ENCODE results near the gene TNC.

Gene TNC

GRCh38 chr9:114994768-114995167, 123.2 kb downstream of the TNC start:
- Histone ChIP-seq H3K79me2 (ENCODE audit: low read length) (no peaks in the 10 kb centered on the region), H3K27ac (ENCODE audit: low read length) (no peak overlapping the region), H3K4me1 (ENCODE audit: low read length) (no peaks in the 10 kb centered on the region), H2AFZ (ENCODE audit: low read length) (no peak overlapping the region), H3K4me3 (ENCODE audit: low read length) (no peak overlapping the region), H4K20me1 (ENCODE audit: insufficient read depth, low read length) (no peaks in the 10 kb centered on the region), H3K9ac (ENCODE audit: low read length) (no peak overlapping the region), H3K27me3 (replicated peaks; ENCODE audit: insufficient read depth, low read length) (no peaks in the 10 kb centered on the region), H3K4me2 (ENCODE audit: low read depth, low read length) (no peak overlapping the region), H3F3A (ENCODE audit: insufficient read depth, low read length) (no peaks in the 10 kb centered on the region), H3K36me3 (replicated peaks; ENCODE audit: insufficient read depth, low read length) (no peaks in the 10 kb centered on the region), H3K9me3 (replicated peaks; ENCODE audit: insufficient read depth, low read length) (no peaks in the 10 kb centered on the region), H3K9me2 (replicated peaks; ENCODE audit: insufficient read depth, low read length) (no peaks in the 10 kb centered on the region)
- no peak for DNase-seq
- TF ChIP-seq CTCF (IDR thresholded peaks at IDR 0.05; ENCODE audit: low read length) (no peak), EZH2 (optimal IDR thresholded peaks at IDR 0.05; ENCODE audit: low read depth, low read length) (no peak), EZH2phosphoT487 (IDR thresholded peaks at IDR 0.05; ENCODE audit: low read length) (no peak)

GRCh38 chr9:114991861-114992260, 126.1 kb downstream of the TNC start:
- Histone ChIP-seq H3K4me2 (ENCODE audit: low read depth, low read length) (no peak overlapping the region), H3K27me3 (replicated peaks; ENCODE audit: insufficient read depth, low read length) (no peaks in the 10 kb centered on the region), H3F3A (ENCODE audit: insufficient read depth, low read length) (no peaks in the 10 kb centered on the region), H3K4me3 (ENCODE audit: low read length) (no peak overlapping the region), H3K9me3 (replicated peaks; ENCODE audit: insufficient read depth, low read length) (no peaks in the 10 kb centered on the region), H3K36me3 (replicated peaks; ENCODE audit: insufficient read depth, low read length) (no peaks in the 10 kb centered on the region), H3K9me2 (replicated peaks; ENCODE audit: insufficient read depth, low read length) (no peaks in the 10 kb centered on the region), H4K20me1 (ENCODE audit: insufficient read depth, low read length) (no peaks in the 10 kb centered on the region), H2AFZ (ENCODE audit: low read length) (no peak overlapping the region), H3K9ac (ENCODE audit: low read length) (no peak overlapping the region), H3K4me1 (ENCODE audit: low read length) (no peaks in the 10 kb centered on the region), H3K27ac (ENCODE audit: low read length) (no peak overlapping the region), H3K79me2 (ENCODE audit: low read length) (no peaks in the 10 kb centered on the region)
- DNase-seq: no peak
- no peak for TF ChIP-seq CTCF (IDR thresholded peaks at IDR 0.05; ENCODE audit: low read length)
- TF ChIP-seq EZH2 (optimal IDR thresholded peaks at IDR 0.05; ENCODE audit: low read depth, low read length): no peak
- no peak for TF ChIP-seq EZH2phosphoT487 (IDR thresholded peaks at IDR 0.05; ENCODE audit: low read length)

GRCh38 chr9:114990901-114991300, 127.1 kb downstream of the TNC start:
- no peaks in the 10 kb centered on the region for H3K36me3 ChIP-seq (replicated peaks; ENCODE audit: insufficient read depth, low read length)
- TF ChIP-seq EZH2 (optimal IDR thresholded peaks at IDR 0.05; ENCODE audit: low read depth, low read length) (no peak), EZH2phosphoT487 (IDR thresholded peaks at IDR 0.05; ENCODE audit: low read length) (no peak), CTCF (IDR thresholded peaks at IDR 0.05; ENCODE audit: low read length) (no peak)
- no peaks in the 10 kb centered on the region for H4K20me1 ChIP-seq (ENCODE audit: insufficient read depth, low read length)
- H3K4me2 ChIP-seq (ENCODE audit: low read depth, low read length): no peak overlapping the region
- no peaks in the 10 kb centered on the region for H3K9me2 ChIP-seq (replicated peaks; ENCODE audit: insufficient read depth, low read length)
- no peak overlapping the region for H3K4me3 ChIP-seq (ENCODE audit: low read length)
- H3K27me3 ChIP-seq (replicated peaks; ENCODE audit: insufficient read depth, low read length): no peaks in the 10 kb centered on the region
- H3K9me3 ChIP-seq (replicated peaks; ENCODE audit: insufficient read depth, low read length): no peaks in the 10 kb centered on the region
- H3F3A ChIP-seq (ENCODE audit: insufficient read depth, low read length): no peaks in the 10 kb centered on the region
- H3K4me1 ChIP-seq (ENCODE audit: low read length): no peaks in the 10 kb centered on the region
- H3K9ac ChIP-seq (ENCODE audit: low read length): no peak overlapping the region
- H2AFZ ChIP-seq (ENCODE audit: low read length): no peak overlapping the region
- no peak overlapping the region for H3K27ac ChIP-seq (ENCODE audit: low read length)
- no peaks in the 10 kb centered on the region for H3K79me2 ChIP-seq (ENCODE audit: low read length)
- DNase-seq: no peak
